Stimulated activated CD4-positive, alpha-beta T cell treated with anti-CD3 and anti-CD28 coated beads, Interleukin-4, amount 100 ng/mL, for 24 hours (primary cell): ENCODE measurements around the gene FLT3LG.

ENCODE experiments used
- DNase-seq: peaks from one replicate; pipeline ENCODE4 v3.0.0-alpha.2; 2020

Gene FLT3LG

DNA sequence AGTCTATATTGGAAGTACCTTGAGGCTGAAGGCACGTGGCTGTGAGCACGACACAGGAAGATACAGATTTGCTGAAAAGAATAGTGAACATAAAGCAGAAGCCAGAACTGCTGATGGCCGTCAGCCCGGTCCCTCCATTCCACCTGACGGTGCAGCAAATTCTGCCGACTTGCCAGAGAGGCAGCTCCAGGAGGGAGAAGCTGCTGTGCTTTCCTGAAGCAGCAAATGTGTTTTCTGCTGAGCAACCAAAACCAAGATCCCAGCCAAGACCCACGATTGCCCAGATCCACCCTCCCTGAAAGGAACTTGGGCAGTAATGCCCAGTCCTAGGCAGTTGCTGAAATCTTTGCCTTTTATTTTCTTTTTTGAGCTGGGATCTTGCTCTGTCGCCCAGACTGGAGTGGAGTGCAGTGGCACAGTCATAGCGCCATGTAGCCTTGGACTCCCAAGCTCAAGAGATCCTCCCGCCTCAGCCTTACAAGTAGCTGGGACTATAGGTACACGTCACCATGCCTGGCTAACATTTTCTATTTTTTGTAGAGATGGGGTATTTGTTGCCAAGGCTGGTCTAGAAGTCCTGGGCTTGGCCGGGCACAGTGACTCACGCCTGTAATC lies 46.8 kb downstream of the FLT3LG start:
- no peak for DNase-seq

DNA sequence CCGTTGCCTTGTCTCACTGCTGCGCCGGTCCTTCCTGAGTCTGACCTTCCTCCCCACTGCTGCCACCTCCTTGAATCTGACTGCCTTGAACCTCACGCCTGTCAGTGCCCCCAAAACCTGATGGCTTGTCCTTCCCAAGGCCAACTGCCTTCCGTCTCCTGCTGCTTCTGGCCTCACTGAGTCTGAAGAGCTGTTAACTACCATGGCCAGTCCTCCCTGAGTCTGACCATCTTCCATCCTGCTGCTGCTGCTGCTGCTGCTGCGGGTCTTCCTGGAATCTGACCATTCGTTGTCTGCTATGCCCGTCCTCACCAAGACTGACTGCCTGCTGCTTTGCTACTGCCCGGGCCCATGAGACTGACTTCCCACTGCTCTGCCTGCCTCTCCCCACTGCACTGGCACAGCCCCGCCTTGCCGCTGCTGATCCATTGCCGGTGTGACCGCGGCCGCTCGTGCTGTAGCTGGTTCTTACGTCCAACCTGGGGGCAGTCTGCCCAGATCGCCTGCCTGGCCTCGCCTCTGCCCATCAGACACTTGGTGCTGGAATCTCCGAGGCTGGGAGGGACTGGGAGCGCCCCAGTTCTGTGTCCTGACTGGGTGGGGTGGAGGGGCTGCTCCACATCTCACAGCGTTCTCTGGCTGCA lies 50.9 kb downstream of the FLT3LG start:
- no peak for DNase-seq

DNA sequence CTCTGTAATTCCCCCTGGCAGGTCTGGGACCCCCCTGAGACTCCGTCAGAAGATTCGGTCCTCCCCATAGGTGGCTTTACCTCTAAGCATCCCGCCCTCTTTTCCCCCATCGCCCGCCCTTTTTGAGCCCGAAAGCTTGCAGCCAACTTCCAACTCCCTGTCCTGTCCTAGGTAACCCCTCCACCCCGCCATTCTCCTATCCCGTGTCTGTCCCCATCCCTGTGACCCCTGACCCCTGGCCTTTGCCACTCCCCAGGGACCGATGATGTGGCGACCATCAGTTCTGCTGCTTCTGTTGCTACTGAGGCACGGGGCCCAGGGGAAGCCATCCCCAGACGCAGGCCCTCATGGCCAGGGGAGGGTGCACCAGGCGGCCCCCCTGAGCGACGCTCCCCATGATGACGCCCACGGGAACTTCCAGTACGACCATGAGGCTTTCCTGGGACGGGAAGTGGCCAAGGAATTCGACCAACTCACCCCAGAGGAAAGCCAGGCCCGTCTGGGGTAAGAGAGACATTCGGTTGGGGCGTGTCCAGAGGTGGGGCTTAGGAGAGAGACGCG lies 54.3 kb downstream of the FLT3LG start:
- no peak for DNase-seq

DNA sequence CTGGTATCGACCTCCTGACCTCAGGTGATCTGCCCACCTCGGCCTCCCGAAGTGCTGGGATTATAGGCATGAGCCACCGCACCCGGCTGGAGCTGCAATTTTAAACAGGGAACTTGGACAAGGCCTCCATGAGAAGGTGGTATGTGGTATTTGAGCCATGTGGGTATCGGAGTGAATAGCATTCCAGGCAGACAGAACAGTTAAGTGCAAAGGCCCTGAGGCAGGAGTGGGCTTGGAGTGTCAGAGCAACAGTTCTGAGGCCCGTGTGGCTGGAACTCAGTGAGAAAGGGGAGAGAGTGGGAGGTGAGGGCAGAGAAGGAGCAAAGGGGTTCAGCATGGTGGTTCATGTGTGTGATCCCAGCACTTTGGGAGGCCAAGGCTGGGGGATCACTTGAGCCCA lies 56.7 kb downstream of the FLT3LG start:
- no peak for DNase-seq

DNA sequence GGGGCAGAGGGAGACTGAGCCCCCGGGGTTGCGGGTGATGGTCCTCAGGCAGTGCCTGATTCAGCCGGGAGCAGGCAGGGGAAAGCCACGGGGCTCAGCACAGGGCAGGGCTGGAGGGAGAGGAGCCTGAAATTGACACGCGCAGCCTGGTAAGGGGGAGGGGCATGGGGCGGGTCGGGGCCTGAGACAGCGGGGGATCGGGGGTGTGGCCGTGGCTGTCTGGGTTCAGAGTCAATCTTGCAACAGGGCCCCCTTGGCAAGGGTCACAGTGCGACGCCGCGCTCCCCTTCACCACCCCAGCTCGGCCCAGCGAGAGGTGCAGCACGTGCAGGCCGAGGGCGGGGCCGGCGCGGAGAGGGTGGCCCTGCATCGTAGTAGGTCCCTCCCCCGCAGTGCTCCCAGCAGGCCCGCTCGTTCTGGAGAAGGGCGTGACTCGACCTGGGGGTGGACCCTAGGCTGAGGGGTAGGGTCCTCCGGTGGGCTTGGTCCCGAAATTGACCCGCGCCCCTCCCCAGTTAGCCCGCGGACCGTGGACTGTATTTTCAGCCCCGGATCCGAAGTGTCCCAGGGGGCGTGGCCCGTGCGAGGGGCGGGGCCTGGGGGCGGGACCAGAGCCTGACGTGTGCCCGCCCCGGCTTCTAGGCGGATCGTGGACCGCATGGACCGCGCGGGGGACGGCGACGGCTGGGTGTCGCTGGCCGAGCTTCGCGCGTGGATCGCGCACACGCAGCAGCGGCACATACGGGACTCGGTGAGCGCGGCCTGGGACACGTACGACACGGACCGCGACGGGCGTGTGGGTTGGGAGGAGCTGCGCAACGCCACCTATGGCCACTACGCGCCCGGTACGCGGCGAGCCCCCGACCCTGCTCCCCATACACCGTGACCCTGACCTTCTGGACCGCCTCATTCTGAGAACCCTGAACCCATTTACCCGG lies 59.8 kb downstream of the FLT3LG start:
- DNase-seq = peak; percentile 82

DNA sequence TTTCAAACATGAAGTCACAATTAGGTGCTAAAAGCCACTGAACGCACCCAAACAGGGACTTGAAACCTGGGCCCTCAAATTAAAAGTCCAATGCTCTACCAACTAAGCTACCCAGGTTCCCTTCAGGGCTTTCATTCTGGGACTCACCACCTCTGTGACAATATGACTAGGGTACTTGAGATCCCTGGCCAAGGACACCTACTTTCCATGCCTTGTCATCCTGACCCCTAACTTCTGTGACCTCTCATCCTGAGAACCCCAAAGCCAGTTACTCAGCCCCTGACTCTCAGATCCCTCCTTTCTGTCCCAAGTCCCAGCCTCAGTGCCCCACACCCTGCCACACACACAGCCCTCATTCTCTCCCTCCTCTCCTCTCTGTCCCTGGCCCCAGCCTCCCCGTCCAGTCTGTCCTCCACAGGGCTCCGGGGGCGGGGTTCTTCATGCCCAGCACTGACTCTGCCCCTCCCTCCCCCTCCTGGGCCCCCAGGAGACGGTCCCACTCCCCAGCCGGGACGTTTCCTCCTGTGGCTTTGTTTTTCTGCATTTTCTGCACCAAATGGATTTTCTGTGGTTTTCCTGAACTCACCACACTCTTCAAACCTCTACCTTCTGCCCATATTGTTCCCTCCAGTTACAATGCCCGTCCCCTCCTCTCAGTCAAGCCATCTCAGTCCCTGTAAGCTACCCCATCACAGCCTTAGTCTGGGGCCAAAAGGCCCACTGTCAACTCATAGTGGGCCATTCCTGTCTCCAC lies 60.8 kb downstream of the FLT3LG start:
- DNase-seq = no peak
